ENCODE measurements around the gene SERPIND1.

DNA sequence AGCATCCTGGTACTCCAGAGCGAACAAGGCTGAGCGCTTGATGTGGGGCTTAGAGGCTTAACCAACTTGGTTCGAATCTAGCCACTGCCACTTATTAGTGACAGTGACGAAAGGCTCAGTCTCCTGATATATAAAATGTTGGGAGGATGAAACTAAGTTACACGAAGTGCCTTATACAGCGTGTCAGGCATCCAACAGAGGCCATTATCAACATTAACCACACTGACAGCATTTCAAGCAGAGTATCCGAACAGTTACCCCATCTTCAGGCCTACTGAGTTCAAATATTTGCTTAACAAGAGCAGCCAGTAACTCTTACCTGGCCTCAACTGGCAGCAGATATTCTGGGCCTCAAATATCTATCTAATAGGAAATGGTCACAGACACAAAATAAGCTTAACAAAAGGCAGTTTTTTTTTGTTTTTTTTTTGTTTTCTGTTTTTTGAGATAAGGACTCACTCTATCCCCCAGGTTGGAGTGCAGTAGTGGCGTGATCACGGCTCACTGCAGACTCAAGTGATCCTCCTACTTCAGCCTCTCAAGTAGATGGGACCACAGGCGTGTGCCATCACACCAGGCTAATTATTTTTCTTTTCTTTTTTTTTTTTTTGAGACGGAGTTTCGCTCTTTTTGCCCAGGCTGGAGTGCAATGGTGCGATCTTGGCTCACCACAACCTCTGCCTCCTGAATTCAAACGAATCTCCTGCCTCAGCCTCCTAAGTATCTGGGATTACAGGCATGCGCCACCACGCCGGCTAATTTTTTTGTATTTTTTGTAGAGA lies 2.9 kb downstream of the SERPIND1 start:
- TF ChIP-seq POU6F1 (CRISPR knock-in tag; IDR thresholded peaks at IDR 0.05; ENCODE audit: borderline replicate concordance, low read depth) (no peak), ZC3H10 (CRISPR knock-in tag; IDR thresholded peaks at IDR 0.05) (no peak), ESRRG (CRISPR knock-in tag; IDR thresholded peaks at IDR 0.05) (no peak), RARB (CRISPR knock-in tag; IDR thresholded peaks at IDR 0.05) (no peak), PATZ1 (CRISPR knock-in tag; IDR thresholded peaks at IDR 0.05; ENCODE audit: borderline replicate concordance) (no peak), CSRNP3 (CRISPR knock-in tag; IDR thresholded peaks at IDR 0.05) (no peak), ZNF8 (CRISPR knock-in tag; IDR thresholded peaks at IDR 0.05) (no peak)
